NK-92 treated with Interleukin-12 subunit alpha and Interleukin-12 subunit beta, amount 100 ng/mL, for 24 hours (cell line): ENCODE data around the gene KRAS.

Experiments
- DNase-seq: peaks from one replicate; lab custom pipeline; 2025; lab: John Stamatoyannopoulos, UW

Gene KRAS

GRCh38 chr12:25194722-25195055 is 56.0 kb downstream of the KRAS start:
- no peak for DNase-seq

- no peak for DNase-seq
Observed at GRCh38 chr12:25194214-25194613, 56.5 kb downstream of the KRAS start.

GRCh38 chr12:25190793-25191192 is 59.9 kb downstream of the KRAS start:
- no peak for DNase-seq

GRCh38 chr12:25189656-25190055 is 61.1 kb downstream of the KRAS start:
- no peak for DNase-seq

GRCh38 chr12:25187781-25188180 is 62.9 kb downstream of the KRAS start:
- DNase-seq = no peak

- DNase-seq = no peak
Observed at GRCh38 chr12:25186788-25187402, 63.8 kb downstream of the KRAS start.

GRCh38 chr12:25186038-25186787 is 64.5 kb downstream of the KRAS start:
- DNase-seq = no peak

GRCh38 chr12:25184132-25184531 is 66.6 kb downstream of the KRAS start:
- no peak for DNase-seq

GRCh38 chr12:25182765-25183164 is 68.0 kb downstream of the KRAS start:
- no peak for DNase-seq

- DNase-seq = no peak
Observed at GRCh38 chr12:25162866-25163265, 87.9 kb downstream of the KRAS start.

- no peak for DNase-seq
Observed at GRCh38 chr12:25156061-25156460, 94.7 kb downstream of the KRAS start.

GRCh38 chr12:25155022-25155576 is 95.6 kb downstream of the KRAS start:
- no peak for DNase-seq
